G401.6 (cell line): ENCODE measurements around the gene TINCR.
"Not testable (repeated sequence)": the region's sequence is repeated elsewhere in the genome, so short reads cannot be mapped to it uniquely, and the experiment has no call there.

Source experiments
- FAIRE-seq: peaks from 2 replicates; lab custom pipeline; 2012; peaks lifted over from hg19 to GRCh38; lab: Jason Lieb, UNC

The TINCR gene

DNA sequence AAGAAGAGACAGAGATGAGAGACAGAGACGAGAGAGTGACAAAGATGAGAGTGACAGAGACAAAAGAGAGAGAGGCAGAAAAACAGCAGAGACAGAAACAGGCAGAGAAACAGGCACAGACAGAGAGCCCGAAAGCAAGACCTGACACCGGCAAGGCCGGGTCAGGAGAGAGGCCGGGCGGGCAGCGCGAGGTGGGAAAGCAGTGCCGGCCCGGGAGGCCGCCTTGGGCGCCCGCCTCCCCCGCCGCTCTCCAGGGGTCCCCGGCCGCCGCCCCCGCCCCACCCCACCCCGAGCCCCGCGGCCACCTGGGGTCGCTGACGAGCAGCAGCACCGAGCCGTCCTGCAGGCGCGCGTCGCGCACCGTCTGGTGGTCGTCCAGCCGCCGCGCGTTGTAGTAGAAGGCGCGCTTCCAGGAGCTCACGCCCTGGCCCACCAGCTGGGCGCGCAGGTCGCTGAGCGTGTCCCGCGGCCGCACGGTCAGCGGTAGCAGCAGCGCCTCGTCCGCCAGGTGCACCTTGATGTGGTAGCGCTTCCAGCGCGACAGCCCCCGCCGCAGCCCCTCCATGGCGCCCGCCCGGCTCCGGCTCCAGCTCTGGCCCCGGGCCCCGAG, at the start of gene TINCR:
Gene TINCR, minus strand, starts transcription at position 594 of the 610 bp plus-strand sequence.
- no peak for FAIRE-seq

DNA sequence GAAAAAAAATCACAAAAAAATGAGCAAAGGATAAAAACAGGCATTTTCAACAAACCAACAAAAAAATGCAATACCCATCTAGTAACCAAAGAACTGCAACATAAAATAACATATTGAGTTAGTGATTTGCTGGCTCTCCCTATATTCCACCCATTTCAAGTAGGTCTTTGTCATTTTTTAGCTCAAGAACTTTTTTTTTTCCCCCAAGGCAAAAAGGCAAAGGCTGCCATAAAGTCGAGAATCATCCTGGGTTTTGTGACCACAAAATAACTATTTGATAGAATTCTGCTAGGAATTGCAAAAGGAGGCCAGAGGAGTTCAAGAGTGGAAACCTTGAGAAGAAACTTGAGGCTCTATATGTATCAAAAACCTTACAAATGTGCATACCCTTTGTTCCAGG, 49.3 kb upstream of the TINCR start:
- FAIRE-seq = no peak

GRCh38 chr19:5615756-5616327, 48.1 kb upstream of the TINCR start:
- no peak for FAIRE-seq

DNA sequence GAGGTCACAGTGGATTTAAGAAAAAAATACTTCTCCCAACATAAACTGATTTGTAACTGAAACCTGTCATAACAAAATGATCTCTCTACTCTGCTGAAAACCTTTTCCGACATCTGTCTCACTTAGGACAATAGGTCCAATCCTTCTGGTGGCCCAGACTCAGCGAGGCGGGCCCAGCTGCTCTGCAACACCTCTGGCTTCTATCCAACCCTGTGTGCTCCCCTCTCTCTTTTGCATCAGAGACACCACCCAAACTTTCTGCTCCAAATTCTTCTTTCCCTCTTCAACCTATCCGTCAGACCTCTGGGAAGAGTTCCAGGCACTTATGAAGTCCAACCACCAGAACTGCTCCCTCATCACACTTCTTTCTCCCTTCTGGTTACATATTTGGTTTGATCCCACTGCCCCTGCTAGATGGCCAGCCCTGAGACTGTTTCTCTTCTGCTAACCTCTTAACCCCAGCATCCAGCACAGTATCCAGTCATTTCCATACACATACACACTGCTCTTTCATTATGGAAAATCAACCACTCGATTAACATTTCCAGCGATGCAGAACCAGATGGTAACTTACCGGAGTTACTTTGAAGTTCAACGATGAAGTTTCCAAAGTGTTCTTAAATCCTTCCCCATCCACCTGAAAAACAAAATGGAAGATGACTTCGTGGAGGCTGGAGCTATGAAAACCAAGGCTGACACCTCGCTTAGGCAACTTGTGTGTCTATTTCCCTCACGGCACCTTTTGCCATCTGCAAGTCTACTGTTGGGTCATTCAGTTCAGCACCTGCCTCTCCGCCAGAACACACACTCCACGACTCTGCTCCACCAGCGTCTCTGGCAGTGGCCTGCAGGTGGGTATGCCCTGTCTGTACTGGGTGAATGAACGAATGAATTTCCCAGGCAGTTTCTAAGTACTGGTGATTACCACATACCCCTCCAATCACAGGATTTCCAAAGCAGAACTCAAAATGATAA, 45.4 kb upstream of the TINCR start:
- no peak for FAIRE-seq

DNA sequence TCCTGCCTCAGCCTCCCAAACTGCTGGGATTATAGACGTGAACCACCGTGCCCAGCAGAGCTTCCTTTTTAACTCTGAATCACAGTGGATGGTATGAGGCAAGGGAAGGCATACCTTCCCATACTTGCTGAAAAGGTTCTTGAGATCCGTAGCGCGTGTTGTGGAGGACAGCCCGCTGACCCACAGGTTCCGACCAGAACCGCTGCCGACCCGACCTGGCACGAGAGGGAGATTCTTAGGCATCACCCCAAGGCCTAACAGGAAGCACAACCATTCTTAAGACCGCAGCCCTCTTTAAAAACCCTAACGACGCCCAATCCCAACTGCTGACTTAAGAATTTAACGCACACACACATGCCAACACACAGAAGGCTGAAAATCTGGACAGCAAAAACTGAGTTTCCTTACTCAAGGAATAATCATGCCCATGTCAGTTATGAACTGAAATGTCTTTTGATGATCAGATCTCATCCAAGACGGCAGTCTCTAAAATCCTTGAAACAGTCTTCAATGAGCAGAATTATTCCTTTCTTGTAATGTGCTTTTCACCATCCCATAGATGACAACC, 42.2 kb upstream of the TINCR start:
- no peak for FAIRE-seq

DNA sequence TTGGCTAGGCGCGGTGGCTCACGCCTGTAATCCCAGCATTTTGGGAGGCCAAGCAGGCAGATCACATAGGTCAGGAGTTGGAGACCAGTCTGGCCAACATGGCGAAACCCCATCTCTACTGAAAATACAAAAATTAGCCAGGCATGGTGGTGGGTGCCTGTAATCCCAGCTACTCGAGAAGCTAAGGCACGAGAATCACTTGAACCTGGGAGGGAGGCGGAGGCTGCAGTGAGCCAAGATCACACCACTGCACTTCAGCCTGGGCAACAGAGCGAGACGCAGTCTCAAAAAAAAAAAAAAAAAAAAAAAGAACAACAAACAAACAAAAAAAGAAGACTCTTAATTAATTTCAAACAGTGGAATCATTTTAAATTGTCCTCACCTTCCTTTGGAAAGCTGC, 41.0 kb upstream of the TINCR start:
- not testable (repeated sequence) for FAIRE-seq

GRCh38 chr19:5608291-5608690, 40.5 kb upstream of the TINCR start:
- FAIRE-seq = no peak

DNA sequence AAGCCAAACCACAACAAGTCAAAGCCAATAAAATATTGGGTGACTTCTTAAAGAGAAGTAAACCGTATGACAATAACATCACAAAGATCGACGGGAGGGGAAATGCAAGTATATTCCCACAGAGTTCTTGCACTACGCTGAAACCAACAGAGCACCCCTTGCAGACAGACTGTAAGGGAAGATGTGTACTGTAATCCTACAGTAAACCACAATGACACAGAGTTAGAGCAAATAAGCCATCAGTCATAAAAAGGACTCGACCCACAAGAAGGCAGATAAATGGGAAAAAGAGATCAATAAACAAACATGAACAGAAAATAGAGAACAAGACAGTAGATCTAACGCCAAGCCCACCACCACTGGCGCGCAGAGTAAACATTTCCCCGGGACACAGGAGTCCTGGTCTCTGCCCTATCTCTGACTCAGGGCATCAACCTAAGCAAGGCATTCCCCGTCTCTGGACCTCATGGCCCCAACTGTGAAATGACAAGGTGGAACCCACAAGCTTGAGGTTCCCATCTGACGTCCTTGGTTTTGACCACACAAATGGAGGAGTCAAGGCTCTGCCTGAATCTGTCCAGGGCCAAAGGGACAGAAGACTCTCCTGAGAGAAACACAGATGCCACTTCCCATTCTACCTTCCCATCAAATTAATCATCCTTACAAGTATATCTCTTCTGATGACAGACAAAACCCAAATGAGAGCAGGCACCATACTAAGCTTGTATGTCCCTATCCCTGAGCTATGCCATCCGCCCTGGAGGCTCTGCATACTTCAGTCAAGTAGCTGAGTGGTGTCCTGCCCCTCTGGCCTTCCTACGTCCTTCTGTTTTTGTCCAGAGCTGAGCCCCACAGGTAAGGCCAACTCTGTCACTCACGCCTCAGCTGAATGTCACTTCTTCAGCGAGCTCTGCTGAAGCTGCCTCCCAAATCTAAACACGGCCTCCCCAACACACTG, 39.8 kb upstream of the TINCR start:
- no peak for FAIRE-seq

- FAIRE-seq = no peak
These were observed 37.6 kb upstream of the TINCR start for GRCh38 chr19:5605362-5605761.

DNA sequence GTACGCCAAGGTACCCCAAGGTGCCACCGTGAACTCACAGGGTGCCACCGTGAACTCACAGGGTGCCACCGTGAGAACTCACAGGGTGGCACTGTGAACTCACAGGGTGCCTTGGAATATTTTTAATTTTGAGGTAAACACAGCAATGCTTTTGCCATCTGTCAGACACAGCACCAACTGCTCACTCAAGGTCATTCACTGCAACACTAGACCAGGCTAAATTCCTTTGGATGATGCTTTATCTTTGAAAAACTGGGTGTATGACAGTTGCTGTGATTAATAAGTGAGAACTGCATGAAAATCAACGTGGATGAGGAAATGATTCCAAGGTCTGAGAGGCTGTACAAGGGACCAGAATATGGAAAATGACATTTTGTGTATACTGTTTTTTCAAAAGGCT, 35.9 kb upstream of the TINCR start:
- no peak for FAIRE-seq

- FAIRE-seq = no peak
These were observed 33.0 kb upstream of the TINCR start for GRCh38 chr19:5600797-5601196.

DNA sequence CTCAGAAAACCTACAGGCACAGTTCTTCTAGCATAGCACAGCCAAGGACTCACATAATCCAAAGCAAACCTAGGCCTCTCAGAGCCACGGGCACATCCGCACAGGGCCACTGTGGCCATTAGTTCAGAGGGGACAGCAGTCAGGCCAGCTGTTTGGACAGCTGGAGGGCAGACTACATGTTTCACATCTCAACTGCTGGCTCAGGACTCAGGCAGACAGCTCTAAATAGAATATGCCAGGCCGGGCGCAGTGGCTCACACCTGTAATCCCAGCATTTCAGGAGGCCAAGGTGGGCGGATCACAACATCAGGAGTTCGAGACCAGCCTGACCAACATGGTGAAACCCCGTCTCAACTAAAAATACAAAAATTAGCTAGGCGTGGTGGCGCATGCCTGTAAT, 28.0 kb upstream of the TINCR start:
- FAIRE-seq = no peak

DNA sequence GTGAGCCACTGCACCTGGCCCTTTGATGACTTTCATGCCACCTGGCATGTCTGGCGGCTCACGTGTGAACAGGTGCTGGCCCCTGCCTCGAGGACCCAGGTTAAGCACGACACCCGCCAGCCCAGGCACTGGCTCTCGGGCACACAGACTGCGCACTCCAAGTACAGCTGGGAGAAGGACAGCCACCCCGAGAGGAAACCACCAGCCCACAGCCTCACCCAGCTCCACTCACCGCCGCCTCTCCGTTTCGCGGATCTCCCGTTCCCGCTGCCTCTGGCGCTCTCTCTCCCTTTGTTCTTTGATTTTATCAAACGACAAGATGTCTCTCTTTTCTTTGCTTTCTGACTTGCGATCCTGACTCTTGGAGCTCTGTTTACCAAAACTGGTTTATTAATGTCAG, 27.4 kb upstream of the TINCR start:
- no peak for FAIRE-seq

- no peak for FAIRE-seq
These were observed 26.8 kb upstream of the TINCR start for GRCh38 chr19:5594521-5594950.

DNA sequence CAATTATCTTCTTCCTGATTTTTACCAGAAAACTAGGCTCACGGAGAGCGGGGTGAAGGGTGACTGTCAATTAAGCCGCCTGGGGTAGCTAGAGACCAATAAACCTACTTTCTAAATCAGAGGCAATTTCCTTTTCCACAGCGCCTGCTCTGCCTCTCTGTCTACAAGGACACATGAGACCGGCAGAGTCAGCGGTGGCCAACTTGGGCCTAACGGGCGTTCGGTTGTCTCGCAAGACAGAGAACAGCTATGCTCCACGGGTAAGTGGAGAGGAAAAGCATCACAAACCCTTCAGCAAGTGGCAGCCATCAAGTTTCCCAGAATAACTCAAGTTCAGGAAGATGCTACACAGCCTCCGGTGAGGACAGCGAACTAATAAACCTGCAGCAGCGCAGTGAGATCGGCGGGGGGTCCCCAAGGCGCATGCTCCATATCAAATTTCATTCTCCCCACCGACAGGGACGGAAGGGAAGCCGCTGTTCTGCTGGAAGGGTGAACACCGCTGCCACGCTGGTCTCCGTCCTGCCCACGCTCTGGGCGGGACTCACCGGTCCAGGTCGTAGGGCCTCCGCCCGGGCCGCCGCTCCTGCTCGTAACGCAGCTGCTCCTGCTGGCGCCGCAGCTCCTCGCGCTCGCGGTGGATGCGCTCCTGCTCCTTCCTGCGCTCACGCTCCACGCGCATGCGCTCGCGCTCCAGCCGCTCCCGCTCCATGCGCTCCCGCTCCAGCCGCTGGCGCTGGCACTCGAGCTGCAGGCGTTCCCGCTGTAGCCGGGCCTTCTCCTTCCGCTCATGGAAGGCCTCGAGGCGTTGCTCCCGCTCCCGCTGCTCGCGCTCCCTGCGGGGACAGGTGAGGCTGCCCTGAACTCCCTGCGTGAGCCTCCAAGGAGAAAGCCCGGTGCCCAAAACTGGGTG, 25.8 kb upstream of the TINCR start:
- FAIRE-seq = no peak

- FAIRE-seq = no peak
These were observed 25.0 kb upstream of the TINCR start for GRCh38 chr19:5592531-5593342.

DNA sequence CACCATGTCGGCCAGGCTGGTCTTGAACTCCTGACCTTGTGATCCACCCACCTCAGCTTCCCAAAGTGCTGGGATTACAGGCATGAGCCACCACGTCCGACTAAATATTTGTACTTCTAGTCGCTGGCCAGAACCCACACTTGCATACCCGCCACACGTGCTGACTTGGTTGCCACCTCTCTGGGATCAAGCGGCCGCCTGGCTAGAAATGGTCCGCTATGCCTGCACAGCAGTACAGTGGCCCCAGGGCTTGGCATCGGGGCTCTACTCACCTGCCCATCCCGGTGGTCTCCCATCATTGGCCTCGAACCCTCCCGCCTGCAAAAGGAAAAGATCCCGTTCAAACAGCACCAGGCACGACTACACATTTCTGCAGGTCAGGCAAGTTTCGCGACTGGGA, 23.7 kb upstream of the TINCR start:
- FAIRE-seq = no peak

GRCh38 chr19:5590865-5591154, 23.1 kb upstream of the TINCR start:
- no peak for FAIRE-seq

DNA sequence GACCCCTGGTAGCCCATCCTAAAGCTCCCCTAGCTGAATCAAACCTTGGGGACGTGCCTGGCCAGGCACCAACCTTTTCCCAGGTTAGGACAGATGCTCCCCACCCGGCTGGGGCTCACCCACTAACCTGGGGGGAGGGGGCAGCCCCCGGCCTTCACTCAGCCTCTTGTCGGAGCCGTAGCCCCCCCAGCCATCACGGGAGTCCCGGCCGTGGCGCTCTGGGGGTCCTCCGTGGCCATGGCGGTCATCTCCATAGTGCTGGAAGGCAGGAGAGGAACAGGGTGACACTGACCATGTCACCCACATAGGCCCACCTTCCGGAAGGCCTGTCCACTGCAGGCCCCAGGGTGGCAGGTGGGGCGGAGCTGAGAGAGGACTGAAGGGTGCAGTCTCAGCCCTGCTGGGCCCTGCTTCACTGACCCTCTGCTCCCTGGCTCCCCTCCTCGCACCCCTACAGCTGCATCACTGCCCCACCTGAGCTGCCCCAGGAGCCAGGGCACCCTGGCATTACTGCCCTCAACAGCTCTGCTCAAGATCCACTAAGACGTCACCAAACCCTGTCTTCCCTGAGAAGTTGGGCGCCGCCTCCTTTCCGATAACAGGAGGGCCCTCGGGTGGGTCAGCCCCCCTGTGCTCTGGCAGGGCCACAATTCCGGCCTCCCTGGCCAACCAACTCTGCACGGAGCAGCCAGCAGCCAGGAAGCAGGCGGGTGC, 22.6 kb upstream of the TINCR start:
- no peak for FAIRE-seq
